Astrocyte (in vitro differentiated cells and primary cell): ENCODE data around the gene KDM6A. TPM values are rescaled to one million over a fixed set of nuclear protein-coding genes. Genes with fewer than 3 reads are reported as not detected.

Experiments
- DNase-seq: peaks from one replicate; pipeline ENCODE4 v3.0.0-alpha.2; 2010; ENCODE audit warnings: low read depth
- FAIRE-seq: peaks from 2 replicates; lab custom pipeline; 2011; peaks lifted over from hg19 to GRCh38; lab: Jason Lieb, UNC
- H2AFZ ChIP-seq: 2 replicates; pipeline ENCODE4 v1.6.0; 2012; ENCODE audit warnings: low read depth, low read length, inconsistent platforms
- H3K27ac ChIP-seq: 2 replicates; pipeline ENCODE4 v1.5.1; 2011; ENCODE audit warnings: low read depth, low read length, inconsistent platforms
- H3K27me3 ChIP-seq: 2 replicates; pipeline ENCODE4 v1.6.0; 2011; ENCODE audit warnings: low read length, inconsistent platforms; ENCODE audit not compliant: insufficient read depth
- H3K36me3 ChIP-seq: 2 replicates; pipeline ENCODE4 v1.5.1; 2011; ENCODE audit warnings: low read length, inconsistent platforms; ENCODE audit not compliant: insufficient read depth
- H3K4me1 ChIP-seq: 2 replicates; pipeline ENCODE4 v1.5.1; 2011; ENCODE audit warnings: low read length, inconsistent platforms; ENCODE audit not compliant: insufficient read depth
- H3K4me2 ChIP-seq: 2 replicates; pipeline ENCODE4 v1.6.0; 2012; ENCODE audit warnings: low read length, inconsistent platforms
- H3K4me3 ChIP-seq: 2 replicates; pipeline ENCODE4 v1.5.1; 2011; ENCODE audit warnings: low read depth, mild to moderate bottlenecking, low read length, inconsistent platforms; ENCODE audit not compliant: insufficient read depth
- H3K79me2 ChIP-seq: 2 replicates; pipeline ENCODE4 v1.6.0; 2012; ENCODE audit warnings: mild to moderate bottlenecking, low read length, inconsistent platforms; ENCODE audit not compliant: insufficient read depth
- H3K9ac ChIP-seq: 2 replicates; pipeline ENCODE4 v1.6.0; 2012; ENCODE audit warnings: mild to moderate bottlenecking, low read length, inconsistent platforms
- H3K9me3 ChIP-seq: 2 replicates; pipeline ENCODE4 v1.5.1; 2012; ENCODE audit warnings: low read depth, mild to moderate bottlenecking, low read length, inconsistent platforms; ENCODE audit not compliant: insufficient read depth
- H4K20me1 ChIP-seq: 2 replicates; pipeline ENCODE4 v1.6.0; 2012; ENCODE audit warnings: low read length, inconsistent platforms; ENCODE audit not compliant: insufficient read depth
- H3K27ac Mint-ChIP-seq: one replicate; pipeline ENCODE4 v1.8.0; 2021; ENCODE audit warnings: mild to moderate bottlenecking, mixed read lengths; ENCODE audit not compliant: unreplicated experiment
- H3K27me3 Mint-ChIP-seq: one replicate; pipeline ENCODE4 v1.8.0; 2021; ENCODE audit warnings: low read depth, mixed read lengths; ENCODE audit not compliant: unreplicated experiment
- H3K36me3 Mint-ChIP-seq: one replicate; pipeline ENCODE4 v1.8.0; 2021; ENCODE audit warnings: low read depth, mixed read lengths; ENCODE audit not compliant: unreplicated experiment
- H3K4me1 Mint-ChIP-seq: one replicate; pipeline ENCODE4 v1.8.0; 2021; ENCODE audit warnings: low read depth, mixed read lengths; ENCODE audit not compliant: unreplicated experiment
- H3K4me3 Mint-ChIP-seq: one replicate; pipeline ENCODE4 v1.8.0; 2021; ENCODE audit warnings: mild to moderate bottlenecking, moderate library complexity, mixed read lengths; ENCODE audit not compliant: unreplicated experiment
- H3K9me3 Mint-ChIP-seq: one replicate; pipeline ENCODE4 v1.8.0; 2021; ENCODE audit warnings: mild to moderate bottlenecking, mixed read lengths; ENCODE audit not compliant: unreplicated experiment
- EZH2 ChIP-seq: IDR thresholded peaks from 2 replicates; pipeline ENCODE4 v1.6.1; 2012; ENCODE audit warnings: mild to moderate bottlenecking, low read length, inconsistent platforms; ENCODE audit not compliant: insufficient read depth
- total RNA-seq: library from RNA; stranded (reverse); gene quantifications from 2 replicates; pipeline ENCODE4 v1.2.1, GENCODE V29; 2021
- TF ChIP-seq, protein P1 (sequence below): IDR thresholded peaks from 2 replicates; pipeline ENCODE4 v1.5.1; 2011; ENCODE audit warnings: low read depth, mild to moderate bottlenecking, inconsistent platforms, low read length, moderate library complexity; ENCODE audit not compliant: insufficient read depth

KDM6A gene
- total RNA-seq, 1 donor from 2014 or later: 44.0 TPM

DNA sequence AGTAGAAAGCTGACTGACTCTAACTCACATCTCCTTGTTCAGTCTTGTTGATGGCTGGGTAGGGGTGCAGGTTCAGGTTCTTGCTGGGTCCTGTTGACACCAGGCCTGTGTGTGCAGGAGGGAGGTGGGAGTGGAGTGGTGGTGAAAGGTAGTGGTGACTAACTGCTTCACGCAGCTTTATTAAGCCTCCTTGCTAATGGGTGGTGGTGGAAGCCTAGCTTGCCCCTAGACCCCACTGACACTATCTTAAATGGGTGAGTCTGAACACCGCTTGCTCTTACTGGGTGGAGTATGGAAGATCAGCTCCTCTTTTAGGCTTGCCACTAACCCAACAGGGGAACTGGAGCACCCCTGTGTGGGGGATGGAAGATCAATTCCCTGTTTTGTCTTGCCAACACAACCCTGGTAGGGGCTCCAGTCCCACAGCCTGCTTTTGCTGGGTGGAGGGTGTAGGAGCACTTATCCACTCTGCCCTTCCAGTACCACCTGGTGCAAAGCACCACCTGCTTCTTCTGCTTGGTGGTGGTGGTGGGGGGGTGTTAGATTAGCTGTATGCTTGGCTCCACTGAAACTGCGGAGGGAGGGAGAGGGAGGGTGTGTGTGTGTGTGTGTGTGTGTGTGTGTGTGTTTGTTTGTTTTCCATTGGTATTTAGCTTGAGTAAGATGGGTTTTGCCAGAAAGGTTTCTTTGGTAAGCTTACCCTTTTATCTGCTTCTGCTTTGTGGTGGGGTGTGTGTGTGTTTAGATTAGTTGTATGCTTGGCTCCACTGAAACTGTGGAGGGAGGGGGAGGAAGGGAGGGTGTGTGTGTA is 25.6 kb downstream of the KDM6A start:
- no peak overlapping the region for H3K9ac ChIP-seq
- Mint-ChIP-seq H3K27me3 (no peaks in the 10 kb centered on the region), H3K36me3 (peaks cover 4% of the 10 kb centered on the region), H3K27ac (no peak overlapping the region), H3K4me3 (no peak overlapping the region), H3K9me3 (peaks cover 3% of the 10 kb centered on the region), H3K4me1 (peaks cover 9% of the 10 kb centered on the region)
- peak; percentile 46 for DNase-seq
- no peak overlapping the region for H3K27ac ChIP-seq
- TF ChIP-seq, protein P1, sequence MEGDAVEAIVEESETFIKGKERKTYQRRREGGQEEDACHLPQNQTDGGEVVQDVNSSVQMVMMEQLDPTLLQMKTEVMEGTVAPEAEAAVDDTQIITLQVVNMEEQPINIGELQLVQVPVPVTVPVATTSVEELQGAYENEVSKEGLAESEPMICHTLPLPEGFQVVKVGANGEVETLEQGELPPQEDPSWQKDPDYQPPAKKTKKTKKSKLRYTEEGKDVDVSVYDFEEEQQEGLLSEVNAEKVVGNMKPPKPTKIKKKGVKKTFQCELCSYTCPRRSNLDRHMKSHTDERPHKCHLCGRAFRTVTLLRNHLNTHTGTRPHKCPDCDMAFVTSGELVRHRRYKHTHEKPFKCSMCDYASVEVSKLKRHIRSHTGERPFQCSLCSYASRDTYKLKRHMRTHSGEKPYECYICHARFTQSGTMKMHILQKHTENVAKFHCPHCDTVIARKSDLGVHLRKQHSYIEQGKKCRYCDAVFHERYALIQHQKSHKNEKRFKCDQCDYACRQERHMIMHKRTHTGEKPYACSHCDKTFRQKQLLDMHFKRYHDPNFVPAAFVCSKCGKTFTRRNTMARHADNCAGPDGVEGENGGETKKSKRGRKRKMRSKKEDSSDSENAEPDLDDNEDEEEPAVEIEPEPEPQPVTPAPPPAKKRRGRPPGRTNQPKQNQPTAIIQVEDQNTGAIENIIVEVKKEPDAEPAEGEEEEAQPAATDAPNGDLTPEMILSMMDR: no peak
- no peak for TF ChIP-seq EZH2
- H3K36me3 ChIP-seq: no peaks in the 10 kb centered on the region
- H3K9me3 ChIP-seq: no peaks in the 10 kb centered on the region
- H3K79me2 ChIP-seq: peaks cover 90% of the 10 kb centered on the region
- H4K20me1 ChIP-seq: peaks cover 44% of the 10 kb centered on the region
- H3K4me2 ChIP-seq: no peak overlapping the region
- H3K4me1 ChIP-seq: peaks cover 5% of the 10 kb centered on the region
- H2AFZ ChIP-seq: no peak overlapping the region
- no peaks in the 10 kb centered on the region for H3K27me3 ChIP-seq
- no peak overlapping the region for H3K4me3 ChIP-seq
- no peak for FAIRE-seq

DNA sequence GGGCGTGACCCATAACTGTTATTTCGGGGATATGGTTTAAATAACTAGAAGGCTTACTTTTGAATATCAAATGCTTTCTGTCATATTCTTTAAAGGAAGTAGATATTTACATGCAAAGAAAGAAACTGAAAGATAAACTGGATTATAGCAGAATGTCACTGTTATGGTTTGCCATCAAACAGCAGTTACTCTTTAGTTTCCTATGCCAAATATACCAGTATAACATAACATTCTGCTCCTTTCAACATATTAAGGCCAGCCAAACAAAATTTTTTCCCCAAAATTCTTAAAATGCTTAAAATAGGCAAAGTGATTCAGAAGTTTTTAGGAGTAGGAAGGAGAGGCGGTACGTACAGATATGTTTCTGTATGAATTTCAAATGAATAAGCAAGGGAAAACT is 27.0 kb downstream of the KDM6A start:
- Mint-ChIP-seq H3K27me3 (no peaks in the 10 kb centered on the region), H3K4me1 (peaks cover 16% of the 10 kb centered on the region), H3K9me3 (peaks cover 5% of the 10 kb centered on the region), H3K27ac (no peak overlapping the region), H3K4me3 (no peak overlapping the region), H3K36me3 (peaks cover 3% of the 10 kb centered on the region)
- Histone ChIP-seq H3K27ac (no peak overlapping the region), H3K9ac (no peak overlapping the region), H3K36me3 (no peaks in the 10 kb centered on the region), H3K79me2 (peaks cover 95% of the 10 kb centered on the region), H4K20me1 (peaks cover 45% of the 10 kb centered on the region), H3K4me2 (no peak overlapping the region), H3K4me1 (peaks cover 13% of the 10 kb centered on the region), H3K27me3 (no peaks in the 10 kb centered on the region), H3K4me3 (no peak overlapping the region), H3K9me3 (no peaks in the 10 kb centered on the region), H2AFZ (no peak overlapping the region)
- DNase-seq: no peak
- FAIRE-seq: no peak
- TF ChIP-seq EZH2: no peak
- TF ChIP-seq, protein P1: no peak

GRCh38 chrX:44903107-44903506 is 30.1 kb downstream of the KDM6A start:
- Histone ChIP-seq H3K4me3 (no peak overlapping the region), H3K27ac (peak overlapping the region; percentile 83), H3K79me2 (peaks cover 95% of the 10 kb centered on the region), H3K27me3 (no peaks in the 10 kb centered on the region), H3K9me3 (no peaks in the 10 kb centered on the region), H2AFZ (no peak overlapping the region), H4K20me1 (peaks cover 36% of the 10 kb centered on the region), H3K4me1 (peaks cover 13% of the 10 kb centered on the region), H3K36me3 (no peaks in the 10 kb centered on the region), H3K9ac (peak overlapping the region; percentile 46), H3K4me2 (peak overlapping the region; percentile 66)
- peak overlapping the region; percentile 79 for H3K27ac Mint-ChIP-seq
- no peaks in the 10 kb centered on the region for H3K27me3 Mint-ChIP-seq
- H3K36me3 Mint-ChIP-seq: peaks cover 3% of the 10 kb centered on the region
- peaks cover 24% of the 10 kb centered on the region for H3K4me1 Mint-ChIP-seq
- no peak overlapping the region for H3K4me3 Mint-ChIP-seq
- TF ChIP-seq EZH2: no peak
- TF ChIP-seq, protein P1: no peak
- DNase-seq (peak; percentile 82), FAIRE-seq (peak; percentile 96)
- peaks cover 2% of the 10 kb centered on the region for H3K9me3 Mint-ChIP-seq
